ENCODE results near the gene CSRNP3. TPM values are rescaled to one million over a fixed set of nuclear protein-coding genes. Genes with fewer than 3 reads are reported as not detected.

Gene CSRNP3
- total and polyA plus RNA-seq, 2 donors (not counting 1 experiment from before 2014, with no cell fraction given) = not detected

- Mint-ChIP-seq H3K27ac (no peak overlapping the region), H3K27me3 (peaks cover 3% of the 10 kb centered on the region), H3K9me3 (ENCODE audit: insufficient read depth) (no peaks in the 10 kb centered on the region), H3K4me1 (no peaks in the 10 kb centered on the region), H3K4me3 (no peak overlapping the region)
- ChIA-PET CTCF (interaction anchor here (1.2 kb wide), 1 partner anchor 193 kb away, joined by 3 read pairs; no protein-coding TSS in a partner anchor), POLR2A (no interaction called here)
- no CpG with 5 or more reads among the region's 1 CpG for WGBS (ENCODE audit: insufficient coverage)
- no peak for DNase-seq
- no peak for ATAC-seq (ENCODE audit: low read depth)
- Histone ChIP-seq H2AFZ (ENCODE audit: insufficient read depth, low read depth, low read length, poor library complexity, severe bottlenecking) (no peak overlapping the region), H3K4me2 (replicated peaks; ENCODE audit: low read depth, low read length, poor library complexity, severe bottlenecking) (no peak overlapping the region), H3K27me3 (replicated peaks in 1 of 4; ENCODE audit: control extremely low read depth in 1 of 4, control insufficient read depth in 3 of 4, insufficient read depth in 4 of 4, low read length in 3 of 4) (peaks cover 0 to 2% (median 0%) of the 10 kb centered on the region in 4 experiments), H3K4me1 (ENCODE audit: control insufficient read depth in 2 of 2, insufficient read depth in 2 of 2, low read length in 2 of 2) (no peaks in the 10 kb centered on the region), H3K9ac (ENCODE audit: low read length) (no peak overlapping the region), H3K27ac (ENCODE audit: low read length in 2 of 2) (no peak overlapping the region), H3K36me3 (replicated peaks in 1 of 2; ENCODE audit: control extremely low read depth in 1 of 2, control insufficient read depth in 1 of 2, extremely low read depth in 1 of 2, insufficient read depth in 2 of 2, low read length in 1 of 2) (no peaks in the 10 kb centered on the region), H4K20me1 (ENCODE audit: control insufficient read depth, insufficient read depth, low read length, poor library complexity, severe bottlenecking) (no peaks in the 10 kb centered on the region), H3K9me3 (ENCODE audit: control extremely low read depth in 1 of 3, control insufficient read depth in 2 of 3, insufficient read depth in 1 of 3, low read length in 2 of 3) (no peaks in the 10 kb centered on the region), H3K79me2 (ENCODE audit: control insufficient read depth, insufficient read depth, low read length) (no peaks in the 10 kb centered on the region), H3K4me3 (ENCODE audit: control extremely low read depth in 1 of 5, extremely low read depth in 1 of 5, insufficient read depth in 1 of 5, low read depth in 2 of 5, low read length in 4 of 5) (no peak overlapping the region)
- intact Hi-C loops (cut with micrococcal nuclease) = no loop called here
- TF ChIP-seq CTCF (IDR thresholded peaks at IDR 0.05) (no peak), EZH2 (IDR thresholded peaks at IDR 0.05; ENCODE audit: borderline replicate concordance, insufficient read depth, low read depth, low read length, poor library complexity, severe bottlenecking) (no peak)
These were observed 212.3 kb downstream of the CSRNP3 start for GRCh38 chr2:165681841-165682240.

GRCh38 chr2:165682546-165682945 is 213.0 kb downstream of the CSRNP3 start:
- 91% methylated on average over 1 of the region's 1 CpG for WGBS (ENCODE audit: insufficient coverage)

More at GRCh38 chr2:165682546-165682945, 213.0 kb downstream of the CSRNP3 start:
- Histone ChIP-seq H3K79me2 (ENCODE audit: control insufficient read depth, insufficient read depth, low read length) (no peaks in the 10 kb centered on the region), H2AFZ (ENCODE audit: insufficient read depth, low read depth, low read length, poor library complexity, severe bottlenecking) (no peak overlapping the region), H3K36me3 (replicated peaks in 1 of 2; ENCODE audit: control extremely low read depth in 1 of 2, control insufficient read depth in 1 of 2, extremely low read depth in 1 of 2, insufficient read depth in 2 of 2, low read length in 1 of 2) (no peaks in the 10 kb centered on the region), H3K27ac (ENCODE audit: low read length in 2 of 2) (no peak overlapping the region), H3K9me3 (ENCODE audit: control extremely low read depth in 1 of 3, control insufficient read depth in 2 of 3, insufficient read depth in 1 of 3, low read length in 2 of 3) (no peaks in the 10 kb centered on the region), H3K27me3 (replicated peaks in 1 of 4; ENCODE audit: control extremely low read depth in 1 of 4, control insufficient read depth in 3 of 4, insufficient read depth in 4 of 4, low read length in 3 of 4) (peaks cover 0 to 2% (median 0%) of the 10 kb centered on the region in 4 experiments), H3K4me1 (ENCODE audit: control insufficient read depth in 2 of 2, insufficient read depth in 2 of 2, low read length in 2 of 2) (no peaks in the 10 kb centered on the region), H3K4me2 (replicated peaks; ENCODE audit: low read depth, low read length, poor library complexity, severe bottlenecking) (no peak overlapping the region), H3K9ac (ENCODE audit: low read length) (no peak overlapping the region), H4K20me1 (ENCODE audit: control insufficient read depth, insufficient read depth, low read length, poor library complexity, severe bottlenecking) (no peaks in the 10 kb centered on the region), H3K4me3 (ENCODE audit: control extremely low read depth in 1 of 5, extremely low read depth in 1 of 5, insufficient read depth in 1 of 5, low read depth in 2 of 5, low read length in 4 of 5) (no peak overlapping the region)
- ChIA-PET POLR2A (no interaction called here), CTCF (interaction anchor here (1.2 kb wide), 1 partner anchor 192 kb away, joined by 3 read pairs; no protein-coding TSS in a partner anchor)
- intact Hi-C loops (cut with micrococcal nuclease) = no loop called here
- Mint-ChIP-seq H3K4me1 (no peaks in the 10 kb centered on the region), H3K4me3 (no peak overlapping the region), H3K9me3 (ENCODE audit: insufficient read depth) (no peaks in the 10 kb centered on the region), H3K27me3 (peaks cover 9% of the 10 kb centered on the region), H3K27ac (no peak overlapping the region)
- TF ChIP-seq EZH2 (IDR thresholded peaks at IDR 0.05; ENCODE audit: borderline replicate concordance, insufficient read depth, low read depth, low read length, poor library complexity, severe bottlenecking) (no peak), CTCF (IDR thresholded peaks at IDR 0.05) (no peak)
- ATAC-seq (ENCODE audit: low read depth) (no peak), DNase-seq (no peak)
